Thyroid gland (tissue), 4 donors: ENCODE measurements around the gene PRRC1.

Experiments used
- CTCF ChIP-seq, 6 experiments: fragments of 200-600 bp in 3 of 6; fragments of 450-650 bp in 3 of 6; sonication (generic) in 3 of 6; IDR thresholded peaks; one replicate each; pipeline ENCODE4 v1.5.1; 2016 to 2019; ENCODE audit warnings: antibody characterized with exemption in 6 of 6, mild to moderate bottlenecking in 2 of 6, inconsistent platforms in 1 of 6, moderate library complexity in 1 of 6
- POLR2A ChIP-seq, 2 donors: fragments of 450-650 bp; IDR thresholded peaks; one replicate each; pipeline ENCODE4 v1.6.1; 2017; ENCODE audit warnings: antibody characterized with exemption in 2 of 2, mild to moderate bottlenecking in 2 of 2, moderate library complexity in 1 of 2

GRCh38 chr5:127558273-127558672, 40.8 kb downstream of the PRRC1 start:
- TF ChIP-seq CTCF (IDR thresholded peaks at IDR 0.05) (no peak), POLR2A (IDR thresholded peaks at IDR 0.05) (no peak)
